ENCODE measurements around the gene GRK6. TPM values are rescaled to one million over a fixed set of nuclear protein-coding genes. Genes with fewer than 3 reads are reported as not detected.

The GRK6 gene
- total and polyA plus RNA-seq, 2 of the 4 experiments (the other 2 are of a cell fraction): 25.3 to 30.1 TPM

GRCh38 chr5:177455661-177456590, 29.4 kb downstream of the GRK6 start:
- intact Hi-C loops (cut with micrococcal nuclease) (loop anchor here (1.0 to 2.0 kb wide), 3 partner anchors 41 to 145 kb away; partner anchors contain the start of genes MXD3 and PDLIM7), in situ Hi-C loops (cut with MboI; ENCODE audit: low sequenced_read_pairs) (no loop called here), dilution Hi-C loops (cut with HindIII; ENCODE audit: low sequenced_read_pairs, unreplicated experiment) (no loop called here)
- Histone ChIP-seq H3K27me3 (ENCODE audit: control insufficient read depth, insufficient read depth, low read length) (no peaks in the 10 kb centered on the region), H2AK5ac (ENCODE audit: low read depth, low read length) (0 out of 2 replicates have a peak overlapping the region, but pooled peaks have one; percentile 2), H3K79me1 (ENCODE audit: low read depth in 1 of 2, low read length in 2 of 2) (peaks cover 0 to 10% of the 10 kb centered on the region in 2 experiments; a peak in 2 of 4 replicates), H3K14ac (replicated peaks; ENCODE audit: low read depth, low read length) (no peak overlapping the region), H2AFZ (replicated peaks; ENCODE audit: low read length, poor library complexity) (peak overlapping the region; percentile 82), H3K18ac (ENCODE audit: low read depth, low read length) (no peak overlapping the region), H2AK9ac (replicated peaks; ENCODE audit: low read depth, low read length, poor library complexity) (peak overlapping the region; percentile 79), H3K9me1 (ENCODE audit: insufficient read depth, low read length) (no peaks in the 10 kb centered on the region), H3K4ac (ENCODE audit: low read depth, low read length) (no peak overlapping the region; the same call in 1 of the 2 replicates), H3K4me2 (ENCODE audit: low read depth, low read length) (peak overlapping the region; percentile 83), H4K91ac (ENCODE audit: insufficient read depth, low read depth, low read length) (no peak overlapping the region), H4K5ac (ENCODE audit: low read depth, low read length) (no peak overlapping the region), H3K4me3 (ENCODE audit: insufficient read depth, low read depth, low read length) (peak overlapping the region; percentile 38), H2BK15ac (ENCODE audit: low read depth, low read length) (no peak overlapping the region), H3K9ac (ENCODE audit: low read depth, low read length) (peak overlapping the region; percentile 14; the same call in 1 of the 2 replicates), H3K56ac (ENCODE audit: extremely low read depth, insufficient read depth, low read length) (no peak overlapping the region), H3K9me3 (ENCODE audit: control insufficient read depth, insufficient read depth, low read length) (no peaks in the 10 kb centered on the region), H2BK5ac (ENCODE audit: low read depth, low read length, poor library complexity, severe bottlenecking) (no peak overlapping the region), H4K20me1 (ENCODE audit: insufficient read depth, low read length) (peaks cover 63% of the 10 kb centered on the region), H4K8ac (ENCODE audit: low read depth in 2 of 2, low read length in 2 of 2) (no peak overlapping the region), H3K4me1 (ENCODE audit: control insufficient read depth, insufficient read depth, low read length) (peaks cover 8% of the 10 kb centered on the region), H2BK20ac (ENCODE audit: low read depth, low read length) (no peak overlapping the region), H3K27ac (ENCODE audit: insufficient read depth, low read length) (no peak overlapping the region; the same call in 1 of the 2 replicates), H3K36me3 (ENCODE audit: control insufficient read depth, insufficient read depth, low read length) (peaks cover 40% of the 10 kb centered on the region), H3K23ac (ENCODE audit: low read depth, low read length) (no peak overlapping the region), H2BK120ac (ENCODE audit: low read depth, low read length) (no peak overlapping the region)
- no TSS peak for BruUV-seq (replicated peaks)
- WGBS, 2 experiments (ENCODE audit: extremely low coverage in 2 of 2, insufficient read length in 1 of 2): 1% methylated on average over 33 of the region's 76 CpGs; no CpG with 5 or more reads in 1 of the 2 experiments
- ChIA-PET CTCF (interaction anchor here (0.6 to 5.2 kb wide), 8 partner anchors 11 to 545 kb away, joined by 3 to 44 read pairs (median 4); no protein-coding TSS in a partner anchor), POLR2A (ENCODE audit: unreplicated experiment) (interaction anchor here (0.7 kb wide), 1 partner anchor 38 kb away, joined by 3 read pairs; no protein-coding TSS in a partner anchor)
- peak; percentile 40 for ATAC-seq (ENCODE audit: low read depth)
- peak; percentile 82 for DNase-seq
- TF ChIP-seq NFE2L2 (IDR thresholded peaks at IDR 0.05; ENCODE audit: low read depth, low read length) (no peak), ELK1 (IDR thresholded peaks at IDR 0.05; ENCODE audit: borderline replicate concordance, low read depth, low read length) (no peak), CEBPB (IDR thresholded peaks at IDR 0.05; ENCODE audit: low read depth, low read length) (no peak), FOS (IDR thresholded peaks at IDR 0.05; ENCODE audit: low read depth, low read length) (no peak), POLR2A (IDR thresholded peaks at IDR 0.05; ENCODE audit: low read depth, low read length) (no peak), BHLHE40 (IDR thresholded peaks at IDR 0.05; ENCODE audit: low read depth, low read length) (no peak), CHD1 (IDR thresholded peaks at IDR 0.05; ENCODE audit: low read depth, low read length) (no peak), RFX5 (IDR thresholded peaks at IDR 0.05; ENCODE audit: low read depth, low read length) (no peak), RCOR1 (IDR thresholded peaks at IDR 0.05; ENCODE audit: insufficient replicate concordance, low read length) (no peak), MXI1 (IDR thresholded peaks at IDR 0.05; ENCODE audit: borderline replicate concordance, low read depth, low read length) (no peak), MAFK (IDR thresholded peaks at IDR 0.05; ENCODE audit: low read depth, low read length) (no peak), CTCF (conservative IDR thresholded peaks at IDR 0.05; ENCODE audit: low read depth, low read length) (peak; percentile 97), RAD21 (IDR thresholded peaks at IDR 0.05; ENCODE audit: low read length) (peak; percentile 51)
